Naive thymus-derived CD8-positive, alpha-beta T cell (primary cell): ENCODE data around the gene MYRFL. TPM values are rescaled to one million over a fixed set of nuclear protein-coding genes. Genes with fewer than 3 reads are reported as not detected.
"Not testable (repeated sequence)": the region's sequence is repeated elsewhere in the genome, so short reads cannot be mapped to it uniquely, and the experiment has no call there.

Source experiments
- ATAC-seq, 2 donors: fragments of 150-1000 bp; cut with Tn5 transposase in 1 of 2; sonication (Bioruptor Pico), chemical (Tn5 transposase) in 1 of 2; 1 replicate in 1 of 2; 2 replicates in 1 of 2; pipeline ENCODE4 v1.10.0; 2021; ENCODE audit warnings: mild to moderate bottlenecking in 2 of 2, moderate library complexity in 2 of 2
- POLR2A ChIA-PET: fragments of 350-600 bp; sonication (Branson Sonifier 250); formaldehyde crosslinking; loops from one replicate; lab custom pipeline; 2021; ENCODE audit warnings: antibody characterized with exemption; lab: Charles Lee
- DNase-seq, 10 donors: peaks; one replicate each; pipeline versions ENCODE4 v3.0.0 to v3.0.0-alpha.2; 2020 to 2022
- H3K27ac Mint-ChIP-seq, 10 donors: one replicate each; pipeline ENCODE4 v1.8.0; 2020 to 2022; ENCODE audit warnings: mild to moderate bottlenecking in 10 of 10, mixed read lengths in 10 of 10, moderate library complexity in 4 of 10, inconsistent platforms in 1 of 10
- H3K27me3 Mint-ChIP-seq, 5 donors: one replicate each; pipeline ENCODE4 v1.8.0; 2021 to 2022; ENCODE audit warnings: mixed read lengths in 5 of 5
- H3K36me3 Mint-ChIP-seq, 3 donors: one replicate each; pipeline ENCODE4 v1.8.0; 2020 to 2022; ENCODE audit warnings: mixed read lengths in 3 of 3, mild to moderate bottlenecking in 2 of 3, inconsistent platforms in 1 of 3
- H3K4me1 Mint-ChIP-seq, 4 donors: one replicate each; pipeline ENCODE4 v1.8.0; 2021 to 2022; ENCODE audit warnings: mixed read lengths in 4 of 4
- H3K4me3 Mint-ChIP-seq, 10 donors: one replicate each; pipeline ENCODE4 v1.8.0; 2020 to 2022; ENCODE audit warnings: mild to moderate bottlenecking in 10 of 10, mixed read lengths in 10 of 10, moderate library complexity in 6 of 10, inconsistent platforms in 1 of 10
- H3K9me3 Mint-ChIP-seq, 9 donors: one replicate each; pipeline ENCODE4 v1.8.0; 2020 to 2022; ENCODE audit warnings: mixed read lengths in 9 of 9, mild to moderate bottlenecking in 3 of 9, inconsistent platforms in 1 of 9, moderate library complexity in 1 of 9
- polyA plus RNA-seq, 3 donors: library from polyadenylated mRNA; unstranded; fragments of 300-500 nt; fragmentation: Illumina TruSeq; gene quantifications; one replicate each; pipeline ENCODE4 v1.2.3, GENCODE V29; 2021
- total RNA-seq, 8 experiments: library from RNA in 2 of 8; stranded (reverse) in 2 of 8; gene quantifications; one replicate each; pipeline ENCODE4 v1.2.3 and lab custom pipeline; 2021 to 2026

MYRFL gene
- total RNA-seq (not detected), polyA plus RNA-seq (not detected), total RNA-seq (lab: John Stamatoyannopoulos, UW) (0 to 0.21 (median 0.08) reads per million in 6 experiments)

DNA sequence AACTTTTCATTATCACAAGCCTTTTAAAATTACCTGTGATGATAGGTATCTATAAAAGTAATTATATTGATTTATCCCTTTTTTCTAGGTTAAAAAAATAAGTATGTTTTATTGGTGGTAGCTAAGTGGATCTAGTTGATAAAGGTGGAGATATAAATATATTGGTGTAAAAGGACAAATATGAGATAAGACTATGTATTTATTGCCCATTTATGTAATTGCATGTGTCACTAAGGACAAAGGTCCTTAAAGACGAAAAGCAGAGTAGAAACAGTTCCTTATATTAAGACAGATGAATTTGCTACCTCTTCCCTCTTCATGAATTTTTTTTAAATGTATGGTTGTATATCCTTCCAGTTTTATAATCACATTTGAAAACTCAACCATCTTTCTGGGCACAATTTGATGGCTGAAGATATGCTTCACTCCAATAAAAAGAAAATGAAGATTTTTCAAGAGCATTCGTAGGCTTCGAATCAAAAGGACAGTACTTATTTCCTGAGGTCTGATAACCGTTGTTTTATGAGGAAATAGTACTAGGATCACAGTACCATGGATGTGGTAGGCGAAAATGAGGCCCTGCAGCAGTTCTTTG is at the start of gene MYRFL:
Gene MYRFL, plus strand, starts transcription at position 262 of the 595 bp plus-strand sequence. Its CDS starts 291 bp downstream, at position 553.
- no peaks in the 10 kb centered on the region for H3K36me3 Mint-ChIP-seq
- POLR2A ChIA-PET, result no interaction called here
- DNase-seq, result no peak
- H3K27me3 Mint-ChIP-seq, result peaks cover 4 to 18% (median 8%) of the 10 kb centered on the region in 5 donors
- no peak within 1 kb of the TSS for H3K4me3 Mint-ChIP-seq
- no peaks in the 10 kb centered on the region for H3K4me1 Mint-ChIP-seq
- H3K9me3 Mint-ChIP-seq, result peaks cover 0 to 3% (median 0%) of the 10 kb centered on the region in 9 donors
- ATAC-seq, result no peak
- no peak within 1 kb of the TSS for H3K27ac Mint-ChIP-seq

DNA sequence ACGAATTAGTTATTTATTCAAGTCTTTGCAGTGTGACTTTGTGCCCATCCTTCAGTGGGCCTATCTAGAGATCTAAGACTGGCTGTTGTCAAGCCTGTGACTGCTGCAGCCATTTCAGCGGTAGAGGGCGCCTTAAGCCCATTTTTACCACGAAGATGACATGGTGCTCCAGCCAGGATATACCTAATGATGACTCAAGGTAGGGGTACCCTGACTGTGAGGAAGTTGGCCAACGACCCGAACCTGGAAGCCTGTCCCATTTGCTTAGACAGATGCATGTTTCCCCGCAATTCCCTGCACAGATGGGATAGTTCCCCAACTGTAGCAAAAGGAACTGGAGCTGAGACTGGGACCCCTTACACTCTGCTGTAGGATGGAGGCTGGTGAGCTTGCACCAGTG is 45.1 kb upstream of the MYRFL start:
- Mint-ChIP-seq H3K4me1 (peaks cover 0 to 16% (median 11%) of the 10 kb centered on the region in 4 donors), H3K27me3 (no peaks in the 10 kb centered on the region), H3K36me3 (peaks cover 39 to 47% (median 41%) of the 10 kb centered on the region in 3 donors), H3K9me3 (peaks cover 0 to 34% (median 13%) of the 10 kb centered on the region in 9 donors), H3K27ac (no peak overlapping the region), H3K4me3 (no peak overlapping the region)
- ATAC-seq, result no peak
- POLR2A ChIA-PET, result no interaction called here
- DNase-seq, result peak in 1 of 10 donors; percentile 30

DNA sequence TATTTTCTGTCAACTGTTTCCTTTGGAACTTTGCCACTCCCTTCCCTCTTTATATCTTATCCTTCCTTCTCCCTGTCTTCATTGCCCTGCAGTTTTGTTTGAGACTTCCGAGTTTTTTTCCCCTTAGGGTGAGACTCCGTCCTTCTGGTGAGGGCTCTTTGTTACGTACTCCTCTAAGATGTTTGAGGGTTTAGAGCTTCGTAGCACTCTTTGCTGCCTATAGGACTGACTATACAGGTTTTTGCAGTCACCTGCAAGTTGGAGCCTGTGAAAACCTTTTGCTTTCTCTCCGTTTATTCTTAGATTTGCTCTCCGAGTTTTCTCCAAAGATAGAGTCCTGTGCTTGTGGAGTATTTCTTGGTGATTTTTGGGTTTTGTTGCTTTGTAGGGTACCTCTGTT is 41.7 kb upstream of the MYRFL start:
- DNase-seq (no peak), ATAC-seq (no peak)
- peaks cover 2 to 35% (median 13%) of the 10 kb centered on the region in 9 donors for H3K9me3 Mint-ChIP-seq
- H3K4me3 Mint-ChIP-seq, result peak overlapping the region in 1 of 10 donors; percentile 28
- H3K4me1 Mint-ChIP-seq, result peaks cover 0 to 19% (median 11%) of the 10 kb centered on the region in 4 donors
- H3K27ac Mint-ChIP-seq, result no peak overlapping the region
- peaks cover 60 to 77% (median 69%) of the 10 kb centered on the region in 3 donors for H3K36me3 Mint-ChIP-seq
- H3K27me3 Mint-ChIP-seq, result no peaks in the 10 kb centered on the region
- POLR2A ChIA-PET, result no interaction called here

DNA sequence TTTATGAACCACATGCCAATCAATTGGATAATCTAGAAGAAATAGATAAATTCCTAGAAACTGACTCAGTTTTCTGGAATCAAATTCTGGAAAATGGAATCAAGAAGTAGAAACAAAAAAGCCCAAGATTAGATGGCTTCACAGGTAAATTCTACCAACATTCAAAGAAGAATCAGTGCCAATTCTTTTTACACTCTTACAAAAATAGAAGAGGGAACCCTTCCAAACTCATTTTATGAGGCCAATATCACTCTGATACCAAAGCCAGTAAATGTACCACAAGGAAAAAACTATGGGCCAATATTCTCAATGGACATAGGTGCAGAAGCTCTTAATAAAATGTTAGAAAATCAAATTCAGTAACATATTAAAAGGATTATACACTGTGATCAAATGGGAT is 35.7 kb upstream of the MYRFL start:
- POLR2A ChIA-PET, result no interaction called here

DNA sequence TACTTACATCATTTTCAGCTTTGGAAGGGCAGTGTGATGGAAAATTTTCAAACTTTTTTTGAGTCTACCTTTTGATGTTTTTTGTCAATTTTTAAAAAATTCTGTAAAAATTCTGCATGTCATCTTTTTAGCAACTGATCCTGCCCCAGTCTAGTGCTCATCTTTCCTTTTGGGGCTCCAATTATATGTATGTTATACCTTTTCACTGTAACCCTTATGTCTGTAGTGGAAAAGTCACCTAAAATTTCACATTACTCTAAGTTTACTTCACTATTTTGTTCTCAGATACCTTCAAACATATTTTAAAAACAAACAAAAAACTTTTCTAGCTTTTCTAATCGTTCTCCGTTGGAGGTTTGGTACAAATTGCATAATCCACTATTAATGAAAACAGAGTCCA is 32.5 kb upstream of the MYRFL start:
- no peaks in the 10 kb centered on the region for H3K4me1 Mint-ChIP-seq
- POLR2A ChIA-PET, result no interaction called here
- H3K27ac Mint-ChIP-seq, result no peak overlapping the region
- H3K27me3 Mint-ChIP-seq, result no peaks in the 10 kb centered on the region
- no peak for ATAC-seq
- H3K9me3 Mint-ChIP-seq, result peaks cover 22 to 54% (median 31%) of the 10 kb centered on the region in 9 donors
- H3K36me3 Mint-ChIP-seq, result peaks cover 63 to 88% (median 67%) of the 10 kb centered on the region in 3 donors
- no peak for DNase-seq
- H3K4me3 Mint-ChIP-seq, result no peak overlapping the region

More for the DNA sequence above, 35.7 kb upstream of the MYRFL start:
- ATAC-seq (no peak), DNase-seq (no peak)
- Mint-ChIP-seq H3K4me1 (peaks cover 0 to 3% (median 0%) of the 10 kb centered on the region in 4 donors), H3K4me3 (no peak overlapping the region), H3K27me3 (no peaks in the 10 kb centered on the region), H3K9me3 (peaks cover 20 to 48% (median 30%) of the 10 kb centered on the region in 9 donors), H3K36me3 (peaks cover 63 to 87% (median 66%) of the 10 kb centered on the region in 3 donors), H3K27ac (no peak overlapping the region)

DNA sequence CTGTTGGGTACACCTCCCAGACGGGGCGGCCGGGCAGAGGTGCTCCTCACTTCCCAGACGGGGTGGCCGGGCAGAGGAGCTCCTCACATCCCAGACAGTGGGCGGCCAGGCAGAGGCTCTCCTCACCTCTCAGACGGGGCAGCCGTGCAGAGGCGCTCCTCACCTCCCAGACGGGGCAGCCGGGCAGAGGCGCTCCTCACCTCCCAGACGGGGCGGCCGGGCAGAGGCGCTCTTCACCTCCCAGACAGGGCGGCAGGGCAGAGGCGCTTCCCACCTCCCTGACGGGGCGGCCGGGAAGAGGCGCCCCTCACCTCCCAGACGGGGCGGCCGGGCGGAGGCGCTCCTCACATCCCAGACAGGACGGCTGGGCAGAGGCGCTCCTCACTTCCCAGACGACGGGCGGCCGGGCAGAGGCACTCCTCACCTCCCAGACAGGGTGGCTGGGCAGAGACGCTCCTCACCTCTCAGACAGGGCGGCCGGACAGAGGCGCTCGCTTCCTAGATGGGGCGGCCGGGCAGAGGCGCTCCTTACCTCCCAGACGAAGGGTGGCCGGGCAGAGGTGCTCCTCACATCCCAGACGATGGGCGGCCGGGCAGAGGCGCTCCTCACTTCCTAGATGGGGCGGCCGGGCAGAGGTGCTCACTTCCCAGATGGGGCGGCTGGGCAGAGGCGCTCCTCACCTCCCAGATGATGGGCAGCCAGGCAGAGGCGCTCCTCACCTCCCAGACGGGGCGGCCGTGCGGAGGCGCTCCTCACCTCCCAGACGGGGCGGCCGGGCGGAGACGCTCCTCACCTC is 17.7 kb upstream of the MYRFL start:
- POLR2A ChIA-PET, H3K27me3 Mint-ChIP-seq, H3K4me1 Mint-ChIP-seq, H3K4me3 Mint-ChIP-seq, ATAC-seq, DNase-seq, H3K27ac Mint-ChIP-seq: not testable (repeated sequence)
- Mint-ChIP-seq H3K36me3 (peaks cover 29 to 78% (median 69%) of the 10 kb centered on the region in 3 donors), H3K9me3 (peaks cover 0 to 47% (median 22%) of the 10 kb centered on the region in 9 donors)

DNA sequence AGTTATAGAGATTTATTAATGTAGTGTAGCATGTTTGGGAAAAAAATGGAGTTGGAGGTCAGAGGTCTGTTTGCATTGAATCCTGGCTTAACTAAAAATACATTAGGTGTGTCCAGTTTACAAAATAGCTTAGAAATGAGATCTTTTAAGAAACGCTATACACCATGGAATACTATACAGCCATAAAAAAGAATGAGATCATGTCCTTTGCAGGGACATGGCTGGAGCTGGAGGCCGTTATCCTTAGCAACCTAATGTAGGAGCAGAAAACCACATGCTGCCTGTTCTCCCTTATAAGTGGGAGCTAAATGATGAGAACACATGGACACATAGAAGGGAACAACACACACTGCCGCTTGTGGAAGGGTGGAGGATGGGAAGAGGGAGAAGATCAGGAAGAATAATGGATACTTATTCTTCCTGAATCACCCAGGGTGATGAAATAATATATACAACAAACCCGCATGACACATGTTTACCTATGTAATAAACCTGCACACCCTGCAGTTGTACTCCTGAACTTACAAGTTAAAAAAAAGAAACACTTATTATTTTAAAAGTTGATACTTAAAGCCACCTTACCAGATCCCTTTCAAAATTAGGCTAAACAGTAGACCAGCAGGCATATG is 14.0 kb upstream of the MYRFL start:
- POLR2A ChIA-PET, result no interaction called here
- ATAC-seq (no peak), DNase-seq (no peak)
- Mint-ChIP-seq H3K27me3 (no peaks in the 10 kb centered on the region), H3K9me3 (peaks cover 0 to 36% (median 20%) of the 10 kb centered on the region in 9 donors), H3K36me3 (peaks cover 23 to 88% (median 70%) of the 10 kb centered on the region in 3 donors), H3K4me3 (no peak overlapping the region), H3K27ac (no peak overlapping the region), H3K4me1 (no peaks in the 10 kb centered on the region)

DNA sequence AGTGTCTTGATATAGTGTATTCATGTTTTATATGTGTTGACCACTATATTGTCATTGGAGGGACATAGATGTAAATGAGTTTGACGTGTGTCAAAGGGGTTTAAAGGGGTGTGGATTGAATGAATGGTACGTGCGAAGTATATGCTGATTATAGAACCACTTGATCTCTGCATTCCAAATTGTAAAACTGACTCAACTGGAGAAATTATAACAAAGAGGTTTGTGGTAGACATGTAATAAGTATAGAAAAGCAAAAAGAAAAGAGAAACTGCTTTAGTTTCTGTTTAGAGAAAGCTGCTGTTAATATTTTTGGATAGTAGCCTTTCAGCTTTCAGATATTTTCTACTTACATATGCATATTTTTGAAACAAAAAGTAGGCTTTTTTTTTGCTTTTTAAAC is 8.9 kb upstream of the MYRFL start:
- Mint-ChIP-seq H3K9me3 (peaks cover 0 to 4% (median 0%) of the 10 kb centered on the region in 9 donors), H3K4me3 (no peak overlapping the region), H3K4me1 (peaks cover 0 to 3% (median 0%) of the 10 kb centered on the region in 4 donors), H3K36me3 (peaks cover 6 to 53% (median 40%) of the 10 kb centered on the region in 3 donors), H3K27me3 (no peaks in the 10 kb centered on the region), H3K27ac (peak overlapping the region in 1 of 10 donors; percentile 34)
- ATAC-seq, result no peak
- DNase-seq, result no peak
- POLR2A ChIA-PET, result no interaction called here

DNA sequence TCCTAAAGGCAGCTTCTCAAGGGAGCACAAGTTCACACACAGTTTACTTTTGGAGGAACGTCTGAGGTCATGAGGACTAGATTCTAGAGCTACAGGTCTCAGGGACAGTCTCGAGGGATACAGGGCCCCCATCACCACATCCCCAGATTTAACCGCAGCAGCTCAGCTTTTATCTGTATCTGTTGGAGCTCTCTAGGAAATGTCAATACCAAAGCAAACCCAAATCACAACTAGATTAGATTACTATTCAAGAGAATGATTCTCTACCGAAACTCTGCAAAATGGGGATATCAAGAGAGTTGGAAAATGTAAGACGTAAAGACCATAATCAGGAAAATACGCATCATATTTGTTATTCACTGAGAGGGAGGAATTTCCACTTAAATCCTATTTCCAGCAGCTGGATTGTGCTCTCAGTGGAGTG is 4.0 kb upstream of the MYRFL start:
- Mint-ChIP-seq H3K36me3 (peaks cover 0 to 7% (median 7%) of the 10 kb centered on the region in 3 donors), H3K9me3 (peaks cover 0 to 4% (median 0%) of the 10 kb centered on the region in 9 donors), H3K27me3 (peaks cover 0 to 10% (median 0%) of the 10 kb centered on the region in 5 donors), H3K27ac (no peak overlapping the region), H3K4me1 (peaks cover 0 to 3% (median 0%) of the 10 kb centered on the region in 4 donors), H3K4me3 (no peak overlapping the region)
- DNase-seq (no peak), ATAC-seq (no peak)
- POLR2A ChIA-PET, result interaction anchor here (0.6 to 0.7 kb wide), 3 partner anchors 70 to 526 kb away, joined by 3 to 7 read pairs (median 4); no protein-coding TSS in a partner anchor

DNA sequence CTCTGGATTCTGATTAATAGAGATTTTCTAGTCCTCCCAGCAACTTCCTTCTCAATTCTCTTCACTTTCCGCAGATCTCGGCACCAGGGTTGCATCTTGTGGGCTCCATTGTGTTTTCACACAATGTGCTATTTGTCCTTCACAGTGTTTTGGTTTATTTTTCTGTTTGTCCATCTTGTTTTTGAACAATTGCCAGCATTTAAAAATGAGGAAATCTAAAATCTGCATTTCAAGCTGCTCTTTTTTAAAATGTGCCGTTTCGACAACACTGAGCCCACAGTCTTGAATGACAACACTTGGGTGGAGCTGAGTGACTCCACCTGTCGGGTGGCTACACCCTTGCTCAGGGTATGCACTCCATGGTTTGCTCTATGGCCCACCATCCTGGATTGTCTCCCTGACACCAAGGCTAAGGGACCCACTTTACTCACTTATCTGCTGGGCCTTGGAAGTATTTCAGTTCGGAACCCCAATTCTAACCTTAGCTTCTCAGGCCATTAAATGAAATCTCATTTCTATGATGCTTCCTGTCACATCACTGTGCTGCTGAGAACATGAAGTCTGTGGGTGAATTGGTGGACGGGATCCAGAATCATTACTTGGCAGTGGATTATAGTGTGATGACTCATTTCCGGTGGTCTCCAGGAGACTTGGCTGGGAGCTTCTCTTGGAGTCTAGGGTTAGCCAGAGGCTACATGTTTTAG is 3.4 kb upstream of the MYRFL start:
- Mint-ChIP-seq H3K36me3 (peaks cover 0 to 4% (median 3%) of the 10 kb centered on the region in 3 donors), H3K9me3 (peaks cover 0 to 4% (median 0%) of the 10 kb centered on the region in 9 donors), H3K27me3 (peaks cover 0 to 10% (median 2%) of the 10 kb centered on the region in 5 donors), H3K4me1 (peaks cover 0 to 3% (median 0%) of the 10 kb centered on the region in 4 donors), H3K27ac (no peak overlapping the region), H3K4me3 (no peak overlapping the region)
- DNase-seq (no peak), ATAC-seq (no peak)
- POLR2A ChIA-PET, result no interaction called here

DNA sequence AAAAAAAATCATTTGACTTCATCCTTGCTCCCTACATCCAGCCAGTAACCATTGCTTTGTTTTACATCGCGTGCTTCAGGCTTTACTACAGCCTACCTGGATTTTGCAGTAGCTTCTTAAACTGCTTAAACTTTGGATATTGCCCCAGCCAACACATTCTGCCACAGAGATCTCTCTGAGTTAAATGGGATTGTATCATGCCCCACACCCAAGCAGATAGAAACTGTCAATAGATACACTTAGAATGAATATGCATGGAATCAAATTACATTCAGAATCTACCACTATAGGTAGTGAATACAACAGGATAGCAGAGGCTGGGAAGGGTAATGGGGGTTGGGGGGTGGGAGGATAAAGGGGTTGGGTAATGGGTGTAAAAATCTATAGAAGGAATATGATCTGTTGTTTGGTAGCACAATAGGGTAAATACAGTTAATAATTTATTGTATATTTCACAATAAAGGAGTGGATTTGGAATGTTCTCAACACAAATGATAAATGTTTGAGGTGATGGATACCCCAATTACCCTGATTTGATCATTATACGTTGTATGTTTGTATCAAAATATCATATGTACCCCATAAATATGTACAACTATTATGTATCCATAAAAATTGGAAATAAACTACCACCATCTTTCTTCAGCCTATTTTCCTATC is 2.7 kb upstream of the MYRFL start:
- Mint-ChIP-seq H3K4me1 (peaks cover 0 to 3% (median 0%) of the 10 kb centered on the region in 4 donors), H3K27me3 (peaks cover 0 to 15% (median 8%) of the 10 kb centered on the region in 5 donors), H3K27ac (no peak overlapping the region), H3K36me3 (no peaks in the 10 kb centered on the region), H3K9me3 (peaks cover 0 to 4% (median 0%) of the 10 kb centered on the region in 9 donors), H3K4me3 (no peak overlapping the region)
- no peak for ATAC-seq
- POLR2A ChIA-PET, result no interaction called here
- DNase-seq, result no peak
